DMS153 treated with DMSO at 0.1 percent for 48 hours (cell line): ENCODE measurements around the gene DDX54.
"Not testable (repeated sequence)": the region's sequence is repeated elsewhere in the genome, so short reads cannot be mapped to it uniquely, and the experiment has no call there.

Experiments used
- DNase-seq: peaks from one replicate; lab custom pipeline; 2025; ENCODE audit not compliant: unreplicated experiment; lab: John Stamatoyannopoulos, UW

DDX54 gene

DNA sequence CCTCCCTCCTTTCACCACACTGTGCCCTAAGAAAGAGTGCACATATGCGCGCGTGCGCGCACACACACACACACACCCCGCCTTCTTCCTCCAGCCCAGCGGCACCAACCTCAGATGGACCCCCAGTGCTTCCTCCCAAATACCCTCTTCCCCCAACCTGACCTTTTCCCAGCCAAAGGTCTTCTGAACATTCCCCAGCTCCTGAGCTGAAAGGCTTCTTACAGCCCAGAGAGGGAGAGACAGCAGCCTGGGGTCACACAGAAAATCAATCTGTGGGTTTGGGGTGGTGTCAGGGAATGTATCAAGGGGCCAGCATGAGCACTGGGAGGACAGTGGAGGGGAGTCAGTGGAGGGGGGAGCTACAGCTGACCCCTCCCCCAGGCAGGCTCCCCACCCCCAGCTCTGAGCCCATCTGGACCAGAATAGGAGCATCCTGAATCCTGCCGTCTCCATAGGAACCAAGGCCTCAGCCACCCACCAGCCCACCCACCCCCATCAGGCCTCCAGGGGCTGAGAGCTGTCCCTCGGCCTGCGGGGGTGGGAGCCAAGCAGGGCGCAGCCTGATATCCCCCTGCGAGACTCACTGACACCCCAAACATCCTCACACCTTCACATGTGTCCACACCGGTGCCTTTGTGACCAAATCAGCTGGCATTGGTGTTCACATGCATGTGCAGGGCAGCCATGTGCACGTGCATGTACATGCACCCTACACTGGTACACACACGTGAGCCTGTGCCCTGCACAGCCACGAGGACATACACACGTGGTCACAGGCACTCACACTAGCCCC lies 55.4 kb downstream of the DDX54 start:
- DNase-seq: no peak

DNA sequence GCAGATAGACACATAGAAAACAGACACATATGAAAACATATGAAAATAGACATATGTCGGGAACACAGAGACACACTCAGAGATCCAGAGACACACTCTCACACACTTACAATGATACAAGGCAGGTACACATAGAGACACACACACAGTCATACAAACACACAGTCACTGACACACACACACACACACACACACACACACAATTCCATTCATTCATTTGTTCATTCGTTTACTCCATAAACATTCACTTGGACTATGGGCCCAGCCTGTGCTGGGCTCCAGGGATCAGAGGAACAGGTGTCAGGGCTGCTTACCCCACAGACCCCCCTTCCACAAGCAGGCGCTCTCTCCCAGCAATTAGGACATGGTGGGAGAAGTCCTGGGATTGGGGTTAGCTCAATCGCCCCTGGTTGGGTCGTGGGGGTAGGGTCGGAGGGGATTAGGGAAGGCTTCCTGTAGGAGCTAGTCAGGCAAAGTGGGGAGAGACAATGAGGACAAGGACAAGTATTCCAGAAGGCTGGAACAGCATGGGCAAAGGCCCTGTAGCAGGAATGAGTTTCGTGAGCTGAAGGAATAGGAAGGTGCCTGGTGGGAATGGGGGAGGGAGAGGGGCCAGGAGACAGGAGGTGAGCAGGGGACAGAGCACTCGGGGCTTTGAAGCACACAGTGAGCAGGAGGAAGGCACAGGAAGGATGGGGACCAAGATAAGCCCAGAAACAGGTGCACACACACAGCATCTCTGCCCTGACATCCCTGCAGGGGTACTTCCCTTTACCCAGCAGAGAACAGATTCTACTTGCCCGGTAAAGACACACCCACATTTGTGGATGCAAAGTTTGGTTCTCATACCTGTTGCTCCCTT lies 56.2 kb downstream of the DDX54 start:
- DNase-seq: no peak

DNA sequence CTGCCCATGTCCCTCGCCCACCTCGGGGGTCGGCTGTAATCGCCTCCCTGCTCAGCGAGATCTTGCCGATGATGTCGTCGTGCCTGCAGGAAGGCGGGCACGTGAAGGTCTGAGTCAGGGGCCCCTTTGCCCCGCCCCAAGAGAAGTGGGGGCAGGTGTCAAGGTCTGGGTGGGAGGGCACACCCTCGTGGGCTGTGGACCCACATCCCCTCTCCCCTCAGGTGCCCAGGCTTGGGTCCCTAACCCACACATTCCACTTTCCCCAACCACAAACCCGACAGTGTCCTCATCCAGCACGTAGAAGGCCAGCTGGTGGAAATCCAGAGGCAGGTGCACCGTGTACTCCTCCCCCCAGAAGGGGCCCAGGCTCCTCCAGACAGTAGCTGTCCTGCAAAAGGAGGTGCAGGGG lies 57.5 kb downstream of the DDX54 start:
- no peak for DNase-seq

GRCh38 chr12:113120670-113121370 lies 64.5 kb downstream of the DDX54 start:
- DNase-seq: peak; percentile 90

DNA sequence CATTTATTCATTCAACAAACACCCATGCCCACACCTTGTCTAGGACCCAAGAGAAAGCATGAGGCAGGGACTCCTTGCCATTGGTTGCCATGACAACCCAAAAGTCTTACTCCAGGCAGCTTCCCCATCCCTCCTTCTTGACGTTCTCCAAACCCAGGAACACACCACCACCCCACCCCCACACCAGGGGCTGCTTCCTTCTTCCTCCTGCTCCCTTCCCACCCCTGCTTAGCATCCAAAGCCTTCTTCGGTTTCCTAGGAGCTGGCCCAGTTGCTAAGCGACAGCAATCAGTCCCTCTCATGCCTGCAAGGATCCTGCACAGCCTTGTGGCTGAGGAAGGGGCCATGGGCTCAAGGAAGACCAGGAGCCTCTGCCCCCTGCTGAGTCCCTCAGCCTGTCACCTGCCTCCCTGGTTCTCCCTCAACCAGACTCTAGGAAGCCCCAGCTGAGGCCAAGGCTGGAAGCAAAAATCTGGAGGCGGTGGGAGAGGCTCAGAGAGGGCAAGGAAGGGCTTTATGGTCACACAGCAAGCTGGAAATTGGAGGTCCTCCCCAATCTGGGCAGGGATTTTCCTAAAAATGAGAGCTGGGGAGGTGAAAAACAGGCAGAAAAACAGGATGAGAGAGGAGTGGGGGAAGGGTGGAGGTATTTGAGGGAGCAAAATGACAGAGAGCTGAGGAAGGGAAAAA lies 65.2 kb downstream of the DDX54 start:
- DNase-seq: no peak

DNA sequence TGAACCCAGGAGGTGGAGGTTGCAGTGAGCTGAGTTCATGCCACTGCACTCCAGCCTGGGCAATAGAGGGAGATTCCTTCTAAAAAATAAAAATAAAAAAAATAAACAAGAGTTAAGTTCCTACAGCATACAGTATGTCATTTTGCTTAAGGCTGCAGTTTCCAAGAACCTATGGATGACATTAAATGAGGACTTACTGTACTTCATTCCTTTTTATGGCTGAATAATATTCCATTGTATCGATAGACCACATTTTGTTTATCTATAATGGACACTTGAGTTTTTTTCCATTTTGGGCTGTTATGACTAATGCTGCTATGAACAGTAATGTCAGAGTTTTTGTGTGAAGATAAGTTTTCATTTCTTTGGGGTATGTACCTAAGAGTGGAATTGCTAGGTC lies 67.1 kb downstream of the DDX54 start:
- no peak for DNase-seq

DNA sequence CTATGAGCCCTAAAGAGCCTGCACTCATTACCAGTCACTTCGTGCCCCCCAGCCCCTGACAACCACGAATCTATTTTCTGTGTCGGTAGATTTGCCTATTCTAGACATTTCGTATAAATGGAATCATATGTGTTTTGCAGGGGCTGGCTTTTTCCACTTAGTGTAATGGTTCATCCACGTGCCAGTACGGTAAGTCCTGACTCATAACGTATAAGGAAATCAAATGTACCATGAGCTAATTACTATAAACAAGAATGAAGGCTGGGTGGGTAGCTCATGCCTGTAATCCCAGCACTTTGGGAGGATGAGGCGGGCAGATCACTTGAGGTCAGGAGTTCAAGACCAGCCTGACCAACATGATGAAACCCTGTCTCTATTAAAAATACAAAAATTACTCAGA lies 67.6 kb downstream of the DDX54 start:
- DNase-seq: not testable (repeated sequence)

GRCh38 chr12:113116875-113117274 lies 68.4 kb downstream of the DDX54 start:
- peak; percentile 98 for DNase-seq

GRCh38 chr12:113115455-113116126 lies 69.7 kb downstream of the DDX54 start:
- no peak for DNase-seq

DNA sequence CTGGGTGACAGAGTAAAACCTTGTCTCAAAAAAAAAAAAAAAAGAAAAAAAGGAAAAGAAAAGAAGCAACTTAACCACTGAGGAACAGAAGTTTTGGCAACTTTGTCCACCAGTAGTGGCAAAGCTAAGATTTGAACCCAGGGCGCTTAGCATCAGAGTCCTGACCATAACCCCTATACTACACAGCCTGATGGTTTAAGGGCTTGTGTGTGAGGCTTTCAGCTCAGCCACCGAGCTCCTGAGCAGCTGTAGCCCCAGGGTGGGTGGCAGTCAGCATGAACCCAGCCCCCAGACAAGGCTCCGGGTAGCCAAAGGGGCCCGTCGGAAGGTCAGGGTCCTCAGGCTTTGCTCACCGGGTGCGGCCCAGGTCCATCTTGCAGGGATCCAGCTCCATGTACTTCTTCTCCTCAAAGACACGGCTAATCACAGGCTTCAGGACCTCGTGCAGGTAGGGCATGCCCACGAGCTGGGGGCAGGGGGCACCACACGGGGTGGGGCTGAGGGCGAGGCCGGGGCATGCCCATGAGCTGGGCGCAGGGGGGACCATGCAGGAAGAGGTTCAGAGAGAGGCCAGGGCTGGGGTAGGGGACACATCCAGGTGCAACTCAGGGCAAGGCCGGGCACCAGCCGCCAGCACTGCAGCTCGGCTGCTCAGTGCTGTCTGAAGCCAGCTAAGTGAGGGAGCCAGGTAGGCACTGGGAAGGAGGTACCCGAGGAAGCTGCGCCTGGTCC lies 70.7 kb downstream of the DDX54 start:
- DNase-seq: no peak

GRCh38 chr12:113113397-113113796 lies 71.9 kb downstream of the DDX54 start:
- no peak for DNase-seq

DNA sequence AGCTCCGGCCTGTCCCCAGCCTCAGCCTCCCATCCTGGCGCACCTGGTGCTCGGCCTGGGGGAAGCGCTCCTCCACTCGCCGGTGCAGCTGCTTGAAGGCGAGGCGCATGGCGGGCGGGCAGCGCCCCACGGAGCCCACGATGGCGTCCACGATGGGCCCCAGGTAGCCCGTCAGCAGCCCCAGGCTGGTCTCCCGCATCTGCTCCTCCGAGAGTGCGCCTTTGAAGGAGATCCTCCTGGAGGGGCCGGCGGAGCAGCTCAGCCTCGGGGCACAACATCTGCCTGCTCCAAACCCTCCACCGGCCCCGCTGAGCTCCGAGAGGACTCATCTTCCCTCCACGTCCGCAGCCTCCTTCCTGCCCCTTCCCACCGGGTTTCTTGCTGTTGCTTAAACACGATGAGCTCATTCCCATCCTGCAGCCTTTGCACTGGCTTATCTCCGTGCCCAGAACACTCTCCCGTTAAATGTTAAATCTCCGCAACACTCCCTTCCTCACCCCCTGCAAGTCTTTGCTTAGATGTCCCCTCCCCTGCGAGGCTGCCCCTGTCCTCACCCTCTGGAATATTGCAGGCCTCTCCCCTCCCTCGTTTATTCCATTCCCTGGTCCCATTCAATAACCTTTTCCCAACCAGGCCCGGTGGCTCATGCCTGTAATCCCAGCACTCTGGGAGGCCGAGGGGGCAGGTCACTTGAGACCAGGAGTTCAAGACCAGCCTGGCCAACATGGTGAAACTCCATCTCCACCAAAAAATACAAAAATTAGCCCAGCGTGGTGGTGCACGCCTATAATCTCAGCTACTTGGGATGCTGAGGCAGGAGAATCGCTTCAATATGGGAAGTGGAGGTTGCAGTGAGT lies 73.0 kb downstream of the DDX54 start:
- no peak for DNase-seq

GRCh38 chr12:113111247-113111646 lies 74.0 kb downstream of the DDX54 start:
- no peak for DNase-seq

- DNase-seq: no peak
Measured at GRCh38 chr12:113109872-113110599, 75.2 kb downstream of the DDX54 start.

DNA sequence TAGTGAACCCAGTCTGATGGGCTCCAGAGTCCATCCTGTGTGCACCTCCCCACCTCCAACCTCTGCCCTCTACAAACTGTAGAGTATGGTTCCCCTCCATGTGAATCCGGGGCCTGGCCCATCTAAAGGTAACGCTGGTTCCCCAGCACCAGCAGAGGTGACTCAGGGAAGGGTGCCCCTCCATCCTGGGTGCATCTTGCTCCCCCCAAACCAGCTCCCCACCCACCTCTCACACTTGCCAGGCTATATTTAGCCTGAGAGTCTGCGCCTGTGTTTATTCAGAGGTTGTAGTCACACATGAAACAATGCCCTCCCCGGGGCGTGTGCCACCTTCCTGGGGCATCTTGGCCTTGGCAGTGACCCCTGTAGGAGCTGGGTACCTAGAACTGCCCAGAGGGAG lies 75.9 kb downstream of the DDX54 start:
- DNase-seq: no peak

DNA sequence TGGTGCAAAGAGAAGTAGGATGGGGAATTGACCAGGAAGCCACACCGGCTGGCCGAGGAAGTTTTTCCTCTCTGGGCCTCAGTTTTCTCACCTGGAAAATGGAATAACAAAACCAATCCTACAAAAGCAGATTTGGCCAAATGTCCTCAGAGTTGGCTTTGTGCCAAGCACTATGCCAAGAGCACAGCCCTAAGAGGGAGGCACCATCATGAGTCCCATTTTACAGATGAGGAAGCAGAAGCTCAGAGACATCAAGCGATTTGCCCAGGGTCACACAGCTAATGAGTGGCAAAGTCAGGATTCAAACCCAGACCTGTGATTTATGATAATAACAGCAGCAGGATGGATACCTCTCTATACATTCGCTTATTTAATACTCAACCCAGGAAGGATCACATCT lies 77.0 kb downstream of the DDX54 start:
- no peak for DNase-seq
